HCT116 (cell line): ENCODE results near the gene TBL1X. TPM values are rescaled to one million over a fixed set of nuclear protein-coding genes. Genes with fewer than 3 reads are reported as not detected.

Experiments
- ATAC-seq: fragments of 200-7000 bp; cut with Tn5 transposase; 2 replicates; pipeline ENCODE4 v1.9.1; 2020; ENCODE audit warnings: mild to moderate bottlenecking, moderate library complexity
- BruUV-seq: library from RNA; stranded (reverse); fragments of 400-500 nt; replicated peaks from 2 replicates; lab custom pipeline; 2021; lab: Mats Ljungman, UMichigan
- CTCF ChIA-PET: fragments of 300-600 bp; sonication (Branson Sonifier 250); formaldehyde crosslinking; loops from one replicate; lab custom pipeline; 2021; ENCODE audit warnings: antibody characterized with exemption; lab: Charles Lee
- POLR2A ChIA-PET: fragments of 300-600, 350-600 bp; sonication (Branson Sonifier 250); formaldehyde crosslinking; loops from one replicate; lab custom pipeline; 2021; ENCODE audit warnings: antibody characterized with exemption; lab: Charles Lee
- RAD21 ChIA-PET, 2 experiments: fragments of 300-600 bp; sonication (Branson Sonifier 250); formaldehyde crosslinking; loops; one replicate each; lab custom pipeline; 2023; ENCODE audit warnings: low total read pairs in 2 of 2; ENCODE audit not compliant: uncharacterized antibody in 2 of 2, unreplicated experiment in 2 of 2, low non-redundant PET in 1 of 2; lab: Charles Lee
- DNase-seq: peaks from one replicate; pipeline ENCODE4 v3.0.0-alpha.2; 2010; ENCODE audit warnings: low read depth, low spot score
- H2AFZ ChIP-seq: fragments of 200-600 bp; shearing (Covaris generic), sonication (generic); 2 replicates; pipeline ENCODE4 v1.6.1; 2017; ENCODE audit warnings: low read depth, mixed run types, mixed read lengths, antibody characterized with exemption, low read length; ENCODE audit not compliant: poor library complexity, severe bottlenecking
- H3K27ac ChIP-seq: 2 replicates; pipeline ENCODE4 v1.5.1; 2012; ENCODE audit warnings: low read depth, low read length
- H3K27me3 ChIP-seq: fragments of 200-600 bp; sonication (generic); 2 replicates; pipeline ENCODE4 v1.6.1; 2016; ENCODE audit warnings: mixed run types, low read length, mixed read lengths; ENCODE audit not compliant: insufficient read depth
- H3K36me3 ChIP-seq, 2 experiments: fragments of 200-500 bp in 1 of 2; fragments of 200-600 bp in 1 of 2; sonication (Bioruptor generic) in 1 of 2; sonication (generic) in 1 of 2; 2 replicates each; pipeline versions ENCODE4 v1.5.1 to v1.6.1; 2014 to 2016; ENCODE audit warnings: low read length in 2 of 2, inconsistent platforms in 1 of 2, mixed read lengths in 1 of 2, mixed run types in 1 of 2; ENCODE audit not compliant: insufficient read depth in 2 of 2, control insufficient read depth in 1 of 2
- H3K4me1 ChIP-seq, 2 experiments: fragments of 200-600 bp in 1 of 2; sonication (generic) in 1 of 2; 2 replicates each; pipeline versions ENCODE4 v1.5.1 to v1.6.1; 2012 to 2017; ENCODE audit warnings: low read length in 2 of 2, inconsistent platforms in 1 of 2, mild to moderate bottlenecking in 1 of 2, mixed read lengths in 1 of 2, mixed run types in 1 of 2, moderate library complexity in 1 of 2; ENCODE audit not compliant: insufficient read depth in 2 of 2, control insufficient read depth in 1 of 2
- H3K4me2 ChIP-seq: fragments of 200-600 bp; sonication (generic); 2 replicates; pipeline ENCODE4 v1.6.1; 2017; ENCODE audit warnings: mixed run types, low read length, mixed read lengths
- H3K4me3 ChIP-seq, 2 experiments: fragments of 200-600 bp in 1 of 2; sonication (generic) in 1 of 2; replicated peaks in 1 of 2; 2 replicates each; pipeline ENCODE4 v1.5.1; 2011 to 2016; ENCODE audit warnings: low read length in 2 of 2, control low read depth in 1 of 2, low read depth in 1 of 2, mild to moderate bottlenecking in 1 of 2, mixed read lengths in 1 of 2, mixed run types in 1 of 2
- H3K79me2 ChIP-seq: fragments of 200-600 bp; sonication (generic); 2 replicates; pipeline ENCODE4 v1.6.1; 2017; ENCODE audit warnings: mild to moderate bottlenecking, mixed run types, low read length, moderate library complexity, mixed read lengths; ENCODE audit not compliant: insufficient read depth
- H3K9ac ChIP-seq: fragments of 200-600 bp; sonication (generic); 2 replicates; pipeline ENCODE4 v1.6.1; 2016; ENCODE audit warnings: low read length, mixed read lengths
- H3K9me2 ChIP-seq: fragments of 200-600 bp; sonication (generic), shearing (Covaris generic); 2 replicates; pipeline ENCODE4 v1.6.1; 2017; ENCODE audit warnings: mixed run types, mild to moderate bottlenecking, moderate library complexity; ENCODE audit not compliant: insufficient read depth
- H3K9me3 ChIP-seq, 2 experiments: fragments of 200-500 bp in 1 of 2; fragments of 200-600 bp in 1 of 2; sonication (Bioruptor generic) in 1 of 2; sonication (generic) in 1 of 2; 2 replicates each; pipeline ENCODE4 v1.6.1; 2014 to 2017; ENCODE audit warnings: low read length in 2 of 2, mixed read lengths in 2 of 2, inconsistent platforms in 1 of 2, low read depth in 1 of 2, mild to moderate bottlenecking in 1 of 2, mixed run types in 1 of 2, moderate library complexity in 1 of 2; ENCODE audit not compliant: control insufficient read depth in 1 of 2, insufficient read depth in 1 of 2
- H4K20me1 ChIP-seq: fragments of 200-600 bp; sonication (generic), shearing (Covaris generic); 2 replicates; pipeline ENCODE4 v1.6.1; 2017; ENCODE audit warnings: mixed run types, mild to moderate bottlenecking, moderate library complexity; ENCODE audit not compliant: insufficient read depth
- CBX3 ChIP-seq: IDR thresholded peaks from 2 replicates; pipeline ENCODE4 v1.6.1; 2012; ENCODE audit warnings: low read depth
- EGR1 ChIP-seq: IDR thresholded peaks from 2 replicates; pipeline ENCODE4 v1.6.1; 2012; ENCODE audit warnings: low read depth
- ELF1 ChIP-seq: IDR thresholded peaks from 2 replicates; pipeline ENCODE4 v1.6.1; 2012; ENCODE audit warnings: low read depth, borderline replicate concordance
- EZH2 ChIP-seq: fragments of 200-600 bp; sonication (generic); IDR thresholded peaks from 2 replicates; pipeline ENCODE4 v1.6.1; 2017; ENCODE audit warnings: antibody characterized with exemption, mixed run types
- POLR2A ChIP-seq: IDR thresholded peaks from 2 replicates; pipeline ENCODE4 v1.7.0; 2011; ENCODE audit warnings: borderline replicate concordance; ENCODE audit not compliant: insufficient read depth, insufficient read length; ENCODE audit errors: extremely low read depth
- POLR2AphosphoS5 ChIP-seq: IDR thresholded peaks from 2 replicates; pipeline ENCODE4 v1.6.1; 2011; ENCODE audit warnings: mild to moderate bottlenecking, low read depth, low read length, moderate library complexity
- RAD21 ChIP-seq: IDR thresholded peaks from 2 replicates; pipeline ENCODE4 v1.6.1; 2012; ENCODE audit warnings: low read depth, mild to moderate bottlenecking
- SIN3A ChIP-seq: IDR thresholded peaks from 2 replicates; pipeline ENCODE4 v1.6.1; 2012; ENCODE audit warnings: low read depth
- SP1 ChIP-seq: IDR thresholded peaks from 2 replicates; pipeline ENCODE4 v1.6.1; 2012; ENCODE audit warnings: low read depth
- SRF ChIP-seq: IDR thresholded peaks from 2 replicates; pipeline ENCODE4 v1.6.1; 2012; ENCODE audit warnings: low read depth
- TCF7L2 ChIP-seq: IDR thresholded peaks from 2 replicates; pipeline ENCODE4 v1.7.0; 2011; ENCODE audit warnings: borderline replicate concordance, inconsistent platforms; ENCODE audit not compliant: insufficient read depth, insufficient read length; ENCODE audit errors: extremely low read depth
- YY1 ChIP-seq: IDR thresholded peaks from 2 replicates; pipeline ENCODE4 v1.6.1; 2011; ENCODE audit warnings: low read length, low read depth, moderate library complexity, mild to moderate bottlenecking; ENCODE audit not compliant: insufficient replicate concordance; ENCODE audit errors: extremely low read depth
- ZFX ChIP-seq: fragments of 450-650 bp; IDR thresholded peaks from 2 replicates; pipeline ENCODE4 v1.6.1; 2017
- intact Hi-C: fragments of 100-400 bp; cut with micrococcal nuclease; formaldehyde crosslinking; loops from 2 replicates; pipeline ENCODE4 v1.10.0; 2022
- total RNA-seq: library from RNA; stranded (reverse); gene quantifications from one replicate; pipeline ENCODE4 v1.2.1, GENCODE V29; 2021; ENCODE audit not compliant: unreplicated experiment
- TF ChIP-seq, protein P1 (sequence below): IDR thresholded peaks from 2 replicates; pipeline ENCODE4 v1.6.1; 2011; ENCODE audit warnings: mild to moderate bottlenecking, low read length, moderate library complexity; ENCODE audit not compliant: insufficient replicate concordance; ENCODE audit errors: extremely low read depth
- TF ChIP-seq, protein P2 (sequence below), 3 experiments: fragments of 200-600 bp in 1 of 3; sonication (generic) in 1 of 3; IDR thresholded peaks in 2 of 3; conservative IDR thresholded peaks in 1 of 3; 2 replicates each; pipeline ENCODE4 v1.5.1; 2012 to 2017; ENCODE audit warnings: low read depth in 2 of 3, low read length in 2 of 3, antibody characterized with exemption in 1 of 3, borderline replicate concordance in 1 of 3, control low read depth in 1 of 3, mild to moderate bottlenecking in 1 of 3, mixed read lengths in 1 of 3, mixed run types in 1 of 3, moderate library complexity in 1 of 3; ENCODE audit not compliant: insufficient read depth in 1 of 3
- TF ChIP-seq, protein P3 (sequence below): IDR thresholded peaks from 2 replicates; pipeline ENCODE4 v1.6.1; 2012
- TF ChIP-seq, protein P4 (sequence below): IDR thresholded peaks from 2 replicates; pipeline ENCODE4 v1.6.1; 2012; ENCODE audit warnings: low read depth
- TF ChIP-seq, protein P5 (sequence below): IDR thresholded peaks from 2 replicates; pipeline ENCODE4 v1.6.1; 2012

Gene TBL1X
- total RNA-seq, 1 experiment from 2014 or later, result 37.8 TPM

DNA sequence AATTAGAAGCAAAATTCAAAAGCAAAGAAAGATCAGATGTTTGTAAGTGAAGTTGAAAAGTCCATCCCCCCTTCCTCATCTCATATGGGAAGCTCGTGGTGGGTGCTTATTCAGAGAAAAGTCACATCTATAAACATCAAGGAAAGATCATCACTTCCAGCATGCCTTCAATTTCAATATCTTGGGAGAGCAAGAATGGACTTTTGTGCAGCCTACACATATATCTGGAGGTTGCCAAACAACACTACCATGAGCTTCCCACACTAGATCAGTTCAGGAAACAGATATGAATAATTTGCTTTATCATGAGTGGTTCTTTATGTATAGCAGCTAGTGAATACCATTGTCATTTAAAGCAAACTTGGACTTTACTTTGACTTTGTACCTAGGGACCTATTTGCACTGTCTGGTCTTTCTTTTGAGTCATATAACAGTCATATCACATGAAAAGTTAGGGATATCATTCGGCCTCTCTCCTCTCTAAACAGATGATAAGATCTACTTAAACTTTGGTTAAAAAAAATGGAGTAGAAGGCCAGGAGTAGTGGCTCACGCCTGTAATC is 5.6 kb upstream of the TBL1X start:
- TF ChIP-seq ELF1 (no peak), EZH2 (no peak), YY1 (no peak), ZFX (no peak), POLR2A (no peak), TCF7L2 (no peak), SP1 (no peak), EGR1 (no peak), RAD21 (no peak), SRF (no peak), POLR2AphosphoS5 (no peak), SIN3A (no peak), CBX3 (no peak)
- TF ChIP-seq, protein P1, sequence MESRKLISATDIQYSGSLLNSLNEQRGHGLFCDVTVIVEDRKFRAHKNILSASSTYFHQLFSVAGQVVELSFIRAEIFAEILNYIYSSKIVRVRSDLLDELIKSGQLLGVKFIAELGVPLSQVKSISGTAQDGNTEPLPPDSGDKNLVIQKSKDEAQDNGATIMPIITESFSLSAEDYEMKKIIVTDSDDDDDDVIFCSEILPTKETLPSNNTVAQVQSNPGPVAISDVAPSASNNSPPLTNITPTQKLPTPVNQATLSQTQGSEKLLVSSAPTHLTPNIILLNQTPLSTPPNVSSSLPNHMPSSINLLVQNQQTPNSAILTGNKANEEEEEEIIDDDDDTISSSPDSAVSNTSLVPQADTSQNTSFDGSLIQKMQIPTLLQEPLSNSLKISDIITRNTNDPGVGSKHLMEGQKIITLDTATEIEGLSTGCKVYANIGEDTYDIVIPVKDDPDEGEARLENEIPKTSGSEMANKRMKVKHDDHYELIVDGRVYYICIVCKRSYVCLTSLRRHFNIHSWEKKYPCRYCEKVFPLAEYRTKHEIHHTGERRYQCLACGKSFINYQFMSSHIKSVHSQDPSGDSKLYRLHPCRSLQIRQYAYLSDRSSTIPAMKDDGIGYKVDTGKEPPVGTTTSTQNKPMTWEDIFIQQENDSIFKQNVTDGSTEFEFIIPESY, result no peak
- TF ChIP-seq, protein P2, sequence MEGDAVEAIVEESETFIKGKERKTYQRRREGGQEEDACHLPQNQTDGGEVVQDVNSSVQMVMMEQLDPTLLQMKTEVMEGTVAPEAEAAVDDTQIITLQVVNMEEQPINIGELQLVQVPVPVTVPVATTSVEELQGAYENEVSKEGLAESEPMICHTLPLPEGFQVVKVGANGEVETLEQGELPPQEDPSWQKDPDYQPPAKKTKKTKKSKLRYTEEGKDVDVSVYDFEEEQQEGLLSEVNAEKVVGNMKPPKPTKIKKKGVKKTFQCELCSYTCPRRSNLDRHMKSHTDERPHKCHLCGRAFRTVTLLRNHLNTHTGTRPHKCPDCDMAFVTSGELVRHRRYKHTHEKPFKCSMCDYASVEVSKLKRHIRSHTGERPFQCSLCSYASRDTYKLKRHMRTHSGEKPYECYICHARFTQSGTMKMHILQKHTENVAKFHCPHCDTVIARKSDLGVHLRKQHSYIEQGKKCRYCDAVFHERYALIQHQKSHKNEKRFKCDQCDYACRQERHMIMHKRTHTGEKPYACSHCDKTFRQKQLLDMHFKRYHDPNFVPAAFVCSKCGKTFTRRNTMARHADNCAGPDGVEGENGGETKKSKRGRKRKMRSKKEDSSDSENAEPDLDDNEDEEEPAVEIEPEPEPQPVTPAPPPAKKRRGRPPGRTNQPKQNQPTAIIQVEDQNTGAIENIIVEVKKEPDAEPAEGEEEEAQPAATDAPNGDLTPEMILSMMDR (IDR thresholded peaks at IDR 0.05 in 2 of 3, conservative IDR thresholded peaks at IDR 0.05 in 1 of 3; ENCODE audit: borderline replicate concordance in 1 of 3, insufficient read depth in 1 of 3, low read depth in 2 of 3, low read length in 2 of 3), result no peak
- TF ChIP-seq, protein P3, sequence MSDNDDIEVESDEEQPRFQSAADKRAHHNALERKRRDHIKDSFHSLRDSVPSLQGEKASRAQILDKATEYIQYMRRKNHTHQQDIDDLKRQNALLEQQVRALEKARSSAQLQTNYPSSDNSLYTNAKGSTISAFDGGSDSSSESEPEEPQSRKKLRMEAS, result no peak
- TF ChIP-seq, protein P4, sequence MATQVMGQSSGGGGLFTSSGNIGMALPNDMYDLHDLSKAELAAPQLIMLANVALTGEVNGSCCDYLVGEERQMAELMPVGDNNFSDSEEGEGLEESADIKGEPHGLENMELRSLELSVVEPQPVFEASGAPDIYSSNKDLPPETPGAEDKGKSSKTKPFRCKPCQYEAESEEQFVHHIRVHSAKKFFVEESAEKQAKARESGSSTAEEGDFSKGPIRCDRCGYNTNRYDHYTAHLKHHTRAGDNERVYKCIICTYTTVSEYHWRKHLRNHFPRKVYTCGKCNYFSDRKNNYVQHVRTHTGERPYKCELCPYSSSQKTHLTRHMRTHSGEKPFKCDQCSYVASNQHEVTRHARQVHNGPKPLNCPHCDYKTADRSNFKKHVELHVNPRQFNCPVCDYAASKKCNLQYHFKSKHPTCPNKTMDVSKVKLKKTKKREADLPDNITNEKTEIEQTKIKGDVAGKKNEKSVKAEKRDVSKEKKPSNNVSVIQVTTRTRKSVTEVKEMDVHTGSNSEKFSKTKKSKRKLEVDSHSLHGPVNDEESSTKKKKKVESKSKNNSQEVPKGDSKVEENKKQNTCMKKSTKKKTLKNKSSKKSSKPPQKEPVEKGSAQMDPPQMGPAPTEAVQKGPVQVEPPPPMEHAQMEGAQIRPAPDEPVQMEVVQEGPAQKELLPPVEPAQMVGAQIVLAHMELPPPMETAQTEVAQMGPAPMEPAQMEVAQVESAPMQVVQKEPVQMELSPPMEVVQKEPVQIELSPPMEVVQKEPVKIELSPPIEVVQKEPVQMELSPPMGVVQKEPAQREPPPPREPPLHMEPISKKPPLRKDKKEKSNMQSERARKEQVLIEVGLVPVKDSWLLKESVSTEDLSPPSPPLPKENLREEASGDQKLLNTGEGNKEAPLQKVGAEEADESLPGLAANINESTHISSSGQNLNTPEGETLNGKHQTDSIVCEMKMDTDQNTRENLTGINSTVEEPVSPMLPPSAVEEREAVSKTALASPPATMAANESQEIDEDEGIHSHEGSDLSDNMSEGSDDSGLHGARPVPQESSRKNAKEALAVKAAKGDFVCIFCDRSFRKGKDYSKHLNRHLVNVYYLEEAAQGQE, result no peak
- TF ChIP-seq, protein P5, sequence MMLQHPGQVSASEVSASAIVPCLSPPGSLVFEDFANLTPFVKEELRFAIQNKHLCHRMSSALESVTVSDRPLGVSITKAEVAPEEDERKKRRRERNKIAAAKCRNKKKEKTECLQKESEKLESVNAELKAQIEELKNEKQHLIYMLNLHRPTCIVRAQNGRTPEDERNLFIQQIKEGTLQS, result no peak
- H3K4me1 ChIP-seq, result peaks cover 0 to 22% of the 10 kb centered on the region in 2 experiments; a peak in 3 of 4 replicates
- RAD21 ChIA-PET, result no interaction called here
- no peaks in the 10 kb centered on the region for H4K20me1 ChIP-seq
- no peaks in the 10 kb centered on the region for H3K27me3 ChIP-seq
- H3K9me2 ChIP-seq, result no peaks in the 10 kb centered on the region
- CTCF ChIA-PET, result no interaction called here
- DNase-seq (no peak), ATAC-seq (no peak)
- H3K79me2 ChIP-seq, result no peaks in the 10 kb centered on the region
- no TSS peak for BruUV-seq
- no peak overlapping the region for H3K27ac ChIP-seq
- H3K36me3 ChIP-seq, result no peaks in the 10 kb centered on the region
- POLR2A ChIA-PET, result no interaction called here
- H3K9ac ChIP-seq, result no peak overlapping the region
- intact Hi-C loops, result no loop called here
- H3K9me3 ChIP-seq, result no peaks in the 10 kb centered on the region
- no peak overlapping the region for H2AFZ ChIP-seq
- H3K4me3 ChIP-seq, result no peak overlapping the region
- no peak overlapping the region for H3K4me2 ChIP-seq
